Measurements from ENCODE around the gene SIVA1.

- TF ChIP-seq POLR2A (IDR thresholded peaks at IDR 0.05; ENCODE audit: low read length): no peak
- no peak for TF ChIP-seq GATA1 (IDR thresholded peaks at IDR 0.05; ENCODE audit: low read depth, low read length)
Measured at GRCh38 chr14:104781271-104782077, 28.5 kb downstream of the SIVA1 start.

Measured in erythroblast (primary cell).